Panc1 (cell line): ENCODE data around the gene RHOT2.

Source experiments
- POLR2AphosphoS5 ChIP-seq: IDR thresholded peaks from 2 replicates; pipeline ENCODE4 v1.6.1; 2012; ENCODE audit warnings: mild to moderate bottlenecking, low read depth, low read length, moderate library complexity
- REST ChIP-seq, 2 experiments: IDR thresholded peaks; 2 replicates each; pipeline ENCODE4 v1.6.1; 2011 to 2012; ENCODE audit warnings: low read depth in 2 of 2, control low read depth in 1 of 2, low read length in 1 of 2, mild to moderate bottlenecking in 1 of 2, moderate library complexity in 1 of 2; ENCODE audit not compliant: insufficient read depth in 1 of 2
- SIN3A ChIP-seq: IDR thresholded peaks from 2 replicates; pipeline ENCODE4 v1.6.1; 2012; ENCODE audit warnings: low read depth, mild to moderate bottlenecking, low read length, moderate library complexity, borderline replicate concordance; ENCODE audit not compliant: insufficient read depth
- TCF7L2 ChIP-seq: IDR thresholded peaks from 2 replicates; pipeline ENCODE4 v1.6.1; 2011; ENCODE audit warnings: mild to moderate bottlenecking, low read depth, low read length, inconsistent platforms
- TF ChIP-seq, protein P1 (sequence below): fragments of 450-650 bp; IDR thresholded peaks from 2 replicates; pipeline ENCODE4 v1.5.1; 2017; ENCODE audit warnings: mild to moderate bottlenecking

DNA sequence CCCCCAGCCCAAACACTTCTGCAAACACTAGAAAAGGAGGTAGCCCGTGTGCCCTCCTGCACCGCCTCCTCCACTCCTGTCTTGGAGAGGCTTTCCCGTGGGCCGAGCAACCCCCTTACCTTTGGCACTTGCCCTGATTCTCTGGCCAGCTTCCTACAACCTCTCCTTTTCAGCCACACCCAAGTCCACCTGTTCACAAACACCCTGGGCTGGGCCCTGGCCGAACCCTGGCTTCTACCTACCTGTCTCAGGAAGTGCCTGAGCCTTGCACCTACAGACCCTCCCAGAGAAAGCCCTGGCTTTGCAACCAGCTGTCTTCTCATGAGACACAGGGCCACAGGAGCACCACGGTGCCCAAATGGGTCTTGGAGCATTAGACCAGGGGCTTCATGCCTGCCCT lies 51.0 kb downstream of the RHOT2 start:
- TF ChIP-seq, protein P1, sequence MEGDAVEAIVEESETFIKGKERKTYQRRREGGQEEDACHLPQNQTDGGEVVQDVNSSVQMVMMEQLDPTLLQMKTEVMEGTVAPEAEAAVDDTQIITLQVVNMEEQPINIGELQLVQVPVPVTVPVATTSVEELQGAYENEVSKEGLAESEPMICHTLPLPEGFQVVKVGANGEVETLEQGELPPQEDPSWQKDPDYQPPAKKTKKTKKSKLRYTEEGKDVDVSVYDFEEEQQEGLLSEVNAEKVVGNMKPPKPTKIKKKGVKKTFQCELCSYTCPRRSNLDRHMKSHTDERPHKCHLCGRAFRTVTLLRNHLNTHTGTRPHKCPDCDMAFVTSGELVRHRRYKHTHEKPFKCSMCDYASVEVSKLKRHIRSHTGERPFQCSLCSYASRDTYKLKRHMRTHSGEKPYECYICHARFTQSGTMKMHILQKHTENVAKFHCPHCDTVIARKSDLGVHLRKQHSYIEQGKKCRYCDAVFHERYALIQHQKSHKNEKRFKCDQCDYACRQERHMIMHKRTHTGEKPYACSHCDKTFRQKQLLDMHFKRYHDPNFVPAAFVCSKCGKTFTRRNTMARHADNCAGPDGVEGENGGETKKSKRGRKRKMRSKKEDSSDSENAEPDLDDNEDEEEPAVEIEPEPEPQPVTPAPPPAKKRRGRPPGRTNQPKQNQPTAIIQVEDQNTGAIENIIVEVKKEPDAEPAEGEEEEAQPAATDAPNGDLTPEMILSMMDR = no peak
- TF ChIP-seq POLR2AphosphoS5 (no peak; the same call in 1 of the 2 replicates), REST (IDR thresholded peaks at IDR 0.05; ENCODE audit: insufficient read depth in 1 of 2, low read depth in 2 of 2, low read length in 1 of 2) (no peak), SIN3A (no peak), TCF7L2 (no peak)
